Right forelimb (tissue), 1 donor: ENCODE measurements around the gene FIBP.
A peak's percentile ranks its signal among the peaks of the same experiment; 100 is the strongest.
"Not testable (repeated sequence)": the region's sequence is repeated elsewhere in the genome, so short reads cannot be mapped to it uniquely, and the experiment has no call there.

ENCODE experiments used
- DNase-seq: peaks from one replicate; pipeline ENCODE4 v3.0.0-alpha.2; 2018

FIBP gene

GRCh38 chr11:65857853-65858680 is 30.2 kb downstream of the FIBP start, which contains the start of gene CFL1:
CFL1 (minus strand) TSS chr11:65858180; CDS start chr11:65858099, 81 bp downstream.
- peak; percentile 99 for DNase-seq

- peak; percentile 76 for DNase-seq
These were observed 30.8 kb downstream of the FIBP start for GRCh38 chr11:65857500-65857852.

- peak; percentile 80 for DNase-seq
These were observed 31.4 kb downstream of the FIBP start for GRCh38 chr11:65856689-65857499.

GRCh38 chr11:65855927-65856363 is 32.3 kb downstream of the FIBP start:
- no peak for DNase-seq

- no peak for DNase-seq
These were observed 33.1 kb downstream of the FIBP start for GRCh38 chr11:65854852-65855837.

- DNase-seq: no peak
These were observed 34.1 kb downstream of the FIBP start for GRCh38 chr11:65854161-65854592.

- DNase-seq: no peak
These were observed 34.9 kb downstream of the FIBP start for GRCh38 chr11:65853246-65853979.

- no peak for DNase-seq
These were observed 35.6 kb downstream of the FIBP start for GRCh38 chr11:65852508-65853245.

GRCh38 chr11:65851811-65852507 is 36.3 kb downstream of the FIBP start:
- no peak for DNase-seq

- no peak for DNase-seq
These were observed 37.1 kb downstream of the FIBP start for GRCh38 chr11:65851083-65851579.

- no peak for DNase-seq
These were observed 37.8 kb downstream of the FIBP start for GRCh38 chr11:65850217-65851082.

GRCh38 chr11:65849771-65850216 is 38.5 kb downstream of the FIBP start:
- no peak for DNase-seq

- DNase-seq: no peak
These were observed 38.9 kb downstream of the FIBP start for GRCh38 chr11:65849366-65849765.

- not testable (repeated sequence) for DNase-seq
These were observed 39.6 kb downstream of the FIBP start for GRCh38 chr11:65848693-65849092.

- DNase-seq: no peak
These were observed 40.5 kb downstream of the FIBP start for GRCh38 chr11:65847746-65848145.

GRCh38 chr11:65844231-65844872 is 43.9 kb downstream of the FIBP start:
- DNase-seq: no peak

GRCh38 chr11:65843811-65844210 is 44.5 kb downstream of the FIBP start:
- DNase-seq: no peak

- DNase-seq: no peak
These were observed 46.1 kb downstream of the FIBP start for GRCh38 chr11:65842144-65842543.

GRCh38 chr11:65834202-65834601 is 54.1 kb downstream of the FIBP start:
- DNase-seq: no peak
